Neural cell (in vitro differentiated cells): Measurements from ENCODE around the gene TNFSF9.

Source experiments
- EZH2 ChIP-seq: fragments of 200-600, 300-800 bp; shearing (Covaris generic), sonication (generic); IDR thresholded peaks from 2 replicates; pipeline ENCODE4 v1.6.1; 2014; ENCODE audit warnings: antibody characterized with exemption, low read length, borderline replicate concordance, mild to moderate bottlenecking; ENCODE audit not compliant: insufficient read depth, poor library complexity, severe bottlenecking
- POLR2AphosphoS5 ChIP-seq: IDR thresholded peaks from 2 replicates; pipeline ENCODE4 v1.6.1; 2012
- RAD21 ChIP-seq: fragments of 450-650 bp; conservative IDR thresholded peaks from 2 replicates; pipeline ENCODE4 v1.6.1; 2014; ENCODE audit warnings: antibody characterized with exemption, mild to moderate bottlenecking, moderate library complexity
- SMC3 ChIP-seq: fragments of 450-650 bp; conservative IDR thresholded peaks from 2 replicates; pipeline ENCODE4 v1.6.1; 2014; ENCODE audit warnings: antibody characterized with exemption, mild to moderate bottlenecking, moderate library complexity; ENCODE audit not compliant: poor library complexity
- TAF1 ChIP-seq: IDR thresholded peaks from 2 replicates; pipeline ENCODE4 v1.6.1; 2012; ENCODE audit warnings: low read depth
- TF ChIP-seq, protein P1 (sequence below): fragments of 450-650 bp; IDR thresholded peaks from 2 replicates; pipeline ENCODE4 v1.5.1; 2014; ENCODE audit warnings: antibody characterized with exemption, mild to moderate bottlenecking, moderate library complexity; ENCODE audit not compliant: poor library complexity, severe bottlenecking
- TF ChIP-seq, protein P2 (sequence below): IDR thresholded peaks from 2 replicates; pipeline ENCODE4 v1.6.1; 2012; ENCODE audit warnings: borderline replicate concordance

DNA sequence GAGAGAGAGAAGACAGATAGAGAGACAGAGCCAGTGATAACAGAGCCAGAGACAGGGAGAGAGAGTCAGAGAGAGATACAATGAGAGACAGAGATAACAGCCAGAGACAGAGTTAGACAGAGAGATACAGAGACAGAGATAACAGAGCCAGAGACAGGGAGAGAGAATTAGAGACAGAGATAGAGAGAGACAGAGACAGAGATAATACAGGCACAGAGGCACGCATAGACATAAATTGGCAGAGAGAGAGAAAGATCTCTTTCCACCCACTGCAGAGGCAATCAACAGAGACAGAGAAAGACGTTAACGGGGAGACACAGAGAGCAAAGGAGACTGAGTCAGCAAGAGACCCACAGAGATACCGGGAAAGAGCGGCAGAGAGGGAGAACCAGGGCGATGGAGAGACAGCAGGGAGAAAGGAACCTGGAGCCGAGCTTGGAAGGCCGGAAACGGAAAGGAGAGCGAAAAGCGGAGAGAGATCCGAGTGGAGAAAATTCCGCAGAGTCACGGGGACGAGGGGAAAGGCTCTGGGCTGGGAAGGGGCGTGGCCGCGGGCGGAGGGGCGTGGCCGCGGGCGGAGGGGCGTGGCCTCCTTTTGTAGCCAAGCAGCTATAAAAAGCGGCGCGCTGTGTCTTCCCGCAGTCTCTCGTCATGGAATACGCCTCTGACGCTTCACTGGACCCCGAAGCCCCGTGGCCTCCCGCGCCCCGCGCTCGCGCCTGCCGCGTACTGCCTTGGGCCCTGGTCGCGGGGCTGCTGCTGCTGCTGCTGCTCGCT lies at the start of gene TNFSF9:
- TF ChIP-seq, protein P1, sequence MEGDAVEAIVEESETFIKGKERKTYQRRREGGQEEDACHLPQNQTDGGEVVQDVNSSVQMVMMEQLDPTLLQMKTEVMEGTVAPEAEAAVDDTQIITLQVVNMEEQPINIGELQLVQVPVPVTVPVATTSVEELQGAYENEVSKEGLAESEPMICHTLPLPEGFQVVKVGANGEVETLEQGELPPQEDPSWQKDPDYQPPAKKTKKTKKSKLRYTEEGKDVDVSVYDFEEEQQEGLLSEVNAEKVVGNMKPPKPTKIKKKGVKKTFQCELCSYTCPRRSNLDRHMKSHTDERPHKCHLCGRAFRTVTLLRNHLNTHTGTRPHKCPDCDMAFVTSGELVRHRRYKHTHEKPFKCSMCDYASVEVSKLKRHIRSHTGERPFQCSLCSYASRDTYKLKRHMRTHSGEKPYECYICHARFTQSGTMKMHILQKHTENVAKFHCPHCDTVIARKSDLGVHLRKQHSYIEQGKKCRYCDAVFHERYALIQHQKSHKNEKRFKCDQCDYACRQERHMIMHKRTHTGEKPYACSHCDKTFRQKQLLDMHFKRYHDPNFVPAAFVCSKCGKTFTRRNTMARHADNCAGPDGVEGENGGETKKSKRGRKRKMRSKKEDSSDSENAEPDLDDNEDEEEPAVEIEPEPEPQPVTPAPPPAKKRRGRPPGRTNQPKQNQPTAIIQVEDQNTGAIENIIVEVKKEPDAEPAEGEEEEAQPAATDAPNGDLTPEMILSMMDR: no peak
- TF ChIP-seq EZH2 (no peak), SMC3 (no peak), TAF1 (peak; percentile 78), POLR2AphosphoS5 (peak; percentile 79), RAD21 (peak; percentile 40)
- TF ChIP-seq, protein P2, sequence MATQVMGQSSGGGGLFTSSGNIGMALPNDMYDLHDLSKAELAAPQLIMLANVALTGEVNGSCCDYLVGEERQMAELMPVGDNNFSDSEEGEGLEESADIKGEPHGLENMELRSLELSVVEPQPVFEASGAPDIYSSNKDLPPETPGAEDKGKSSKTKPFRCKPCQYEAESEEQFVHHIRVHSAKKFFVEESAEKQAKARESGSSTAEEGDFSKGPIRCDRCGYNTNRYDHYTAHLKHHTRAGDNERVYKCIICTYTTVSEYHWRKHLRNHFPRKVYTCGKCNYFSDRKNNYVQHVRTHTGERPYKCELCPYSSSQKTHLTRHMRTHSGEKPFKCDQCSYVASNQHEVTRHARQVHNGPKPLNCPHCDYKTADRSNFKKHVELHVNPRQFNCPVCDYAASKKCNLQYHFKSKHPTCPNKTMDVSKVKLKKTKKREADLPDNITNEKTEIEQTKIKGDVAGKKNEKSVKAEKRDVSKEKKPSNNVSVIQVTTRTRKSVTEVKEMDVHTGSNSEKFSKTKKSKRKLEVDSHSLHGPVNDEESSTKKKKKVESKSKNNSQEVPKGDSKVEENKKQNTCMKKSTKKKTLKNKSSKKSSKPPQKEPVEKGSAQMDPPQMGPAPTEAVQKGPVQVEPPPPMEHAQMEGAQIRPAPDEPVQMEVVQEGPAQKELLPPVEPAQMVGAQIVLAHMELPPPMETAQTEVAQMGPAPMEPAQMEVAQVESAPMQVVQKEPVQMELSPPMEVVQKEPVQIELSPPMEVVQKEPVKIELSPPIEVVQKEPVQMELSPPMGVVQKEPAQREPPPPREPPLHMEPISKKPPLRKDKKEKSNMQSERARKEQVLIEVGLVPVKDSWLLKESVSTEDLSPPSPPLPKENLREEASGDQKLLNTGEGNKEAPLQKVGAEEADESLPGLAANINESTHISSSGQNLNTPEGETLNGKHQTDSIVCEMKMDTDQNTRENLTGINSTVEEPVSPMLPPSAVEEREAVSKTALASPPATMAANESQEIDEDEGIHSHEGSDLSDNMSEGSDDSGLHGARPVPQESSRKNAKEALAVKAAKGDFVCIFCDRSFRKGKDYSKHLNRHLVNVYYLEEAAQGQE: peak; percentile 26
